Left lung (tissue), 10 donors: ENCODE results near the gene LRRC39. TPM values are rescaled to one million over a fixed set of nuclear protein-coding genes. Genes with fewer than 3 reads are reported as not detected.

Experiments
- ATAC-seq: fragments of 200-7000 bp; cut with Tn5 transposase; one replicate; pipeline ENCODE4 v1.9.1; 2020; ENCODE audit warnings: moderate library complexity
- DNase-seq, 4 donors: peaks; one replicate each; pipeline ENCODE4 v3.0.0-alpha.2; 2013 to 2020
- H3K27ac ChIP-seq, 2 donors: fragments of 200-600 bp; sonication (generic) in 1 of 2; one replicate each; pipeline versions ENCODE4 v1.5.0 to v1.8.0; 2020 to 2021
- H3K27me3 ChIP-seq, 2 donors: fragments of 200-600 bp; sonication (generic) in 1 of 2; one replicate each; pipeline versions ENCODE4 v1.5.0 to v1.8.0; 2020 to 2021
- H3K36me3 ChIP-seq, 2 donors: fragments of 200-600 bp; sonication (generic) in 1 of 2; one replicate each; pipeline versions ENCODE4 v1.5.0 to v1.8.0; 2020 to 2021
- H3K4me1 ChIP-seq, 2 donors: fragments of 200-600 bp; one replicate each; pipeline ENCODE4 v1.8.0; 2021
- H3K4me3 ChIP-seq, 2 donors: fragments of 200-600 bp; sonication (generic) in 1 of 2; one replicate each; pipeline versions ENCODE4 v1.5.0 to v1.8.0; 2020 to 2021; ENCODE audit warnings: mild to moderate bottlenecking in 1 of 2
- H3K9me3 ChIP-seq, 2 donors: fragments of 200-600 bp; sonication (generic) in 1 of 2; one replicate each; pipeline versions ENCODE4 v1.5.0 to v1.8.0; 2020 to 2021
- intact Hi-C, 2 donors: fragments of 100-400 bp; cut with DNase I; formaldehyde crosslinking; loops; one replicate each; pipeline versions ENCODE4 v1.11.2 to v1.14.2; 2022
- polyA plus RNA-seq, 6 donors: library from polyadenylated mRNA; unstranded; fragments of 120-200 nt; gene quantifications; one replicate each; pipeline ENCODE4 v1.2.1, GENCODE V29; 2013; ENCODE audit not compliant: insufficient read length in 6 of 6
- total RNA-seq, 2 donors: library from RNA; stranded (reverse); fragmentation: NEBNext Ultra II Directional; extraction: Animal tissue kit (Norgen Biotek cat#: 25700); gene quantifications; one replicate each; pipeline ENCODE4 v1.2.1, GENCODE V29; 2021
- TF ChIP-seq, protein P1 (sequence below), 2 donors: fragments of 200-600 bp; sonication (generic) in 1 of 2; IDR thresholded peaks; one replicate each; pipeline versions ENCODE4 v1.5.0 to v1.8.0; 2021; ENCODE audit warnings: antibody characterized with exemption in 2 of 2
- donor health status: DM: no; HTN: yes; CAD: no.
- donor health status: DM: no; HTN: no; CAD: no.

Gene LRRC39
- total and polyA plus RNA-seq, 8 donors: 0.35 to 4.2 (median 3.3) TPM

DNA sequence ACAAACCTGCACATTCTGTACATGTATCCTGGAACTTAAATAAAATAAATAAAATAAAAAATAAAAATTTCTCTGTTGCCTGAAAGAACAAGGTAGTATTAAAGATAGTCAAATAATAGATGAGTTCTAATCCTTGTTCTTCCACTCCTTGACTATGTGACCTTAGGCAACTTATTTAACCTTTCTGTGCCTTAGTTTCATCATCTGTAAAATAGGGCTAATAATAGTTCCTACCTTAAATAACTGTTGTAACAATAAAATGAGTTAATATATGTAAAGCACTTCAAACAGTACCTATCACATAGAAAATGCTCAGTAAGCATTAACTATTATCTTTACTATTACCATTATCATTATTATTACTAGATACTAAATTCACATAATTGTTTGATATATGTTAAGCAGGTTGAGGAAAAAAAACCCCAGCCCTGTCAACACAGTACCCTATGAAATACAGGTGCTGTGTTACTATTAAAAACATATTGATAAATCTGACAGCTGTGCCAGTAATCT lies 68.4 kb downstream of the LRRC39 start:
- no peak overlapping the region for H3K27ac ChIP-seq
- H3K4me1 ChIP-seq: no peaks in the 10 kb centered on the region
- no peak for DNase-seq
- intact Hi-C loops: no loop called here
- no peak overlapping the region for H3K4me3 ChIP-seq
- H3K36me3 ChIP-seq: peaks cover 0 to 28% of the 10 kb centered on the region in 2 donors
- TF ChIP-seq, protein P1, sequence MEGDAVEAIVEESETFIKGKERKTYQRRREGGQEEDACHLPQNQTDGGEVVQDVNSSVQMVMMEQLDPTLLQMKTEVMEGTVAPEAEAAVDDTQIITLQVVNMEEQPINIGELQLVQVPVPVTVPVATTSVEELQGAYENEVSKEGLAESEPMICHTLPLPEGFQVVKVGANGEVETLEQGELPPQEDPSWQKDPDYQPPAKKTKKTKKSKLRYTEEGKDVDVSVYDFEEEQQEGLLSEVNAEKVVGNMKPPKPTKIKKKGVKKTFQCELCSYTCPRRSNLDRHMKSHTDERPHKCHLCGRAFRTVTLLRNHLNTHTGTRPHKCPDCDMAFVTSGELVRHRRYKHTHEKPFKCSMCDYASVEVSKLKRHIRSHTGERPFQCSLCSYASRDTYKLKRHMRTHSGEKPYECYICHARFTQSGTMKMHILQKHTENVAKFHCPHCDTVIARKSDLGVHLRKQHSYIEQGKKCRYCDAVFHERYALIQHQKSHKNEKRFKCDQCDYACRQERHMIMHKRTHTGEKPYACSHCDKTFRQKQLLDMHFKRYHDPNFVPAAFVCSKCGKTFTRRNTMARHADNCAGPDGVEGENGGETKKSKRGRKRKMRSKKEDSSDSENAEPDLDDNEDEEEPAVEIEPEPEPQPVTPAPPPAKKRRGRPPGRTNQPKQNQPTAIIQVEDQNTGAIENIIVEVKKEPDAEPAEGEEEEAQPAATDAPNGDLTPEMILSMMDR (IDR thresholded peaks at IDR 0.05): no peak
- no peak for ATAC-seq
- H3K27me3 ChIP-seq: no peaks in the 10 kb centered on the region
- no peaks in the 10 kb centered on the region for H3K9me3 ChIP-seq

DNA sequence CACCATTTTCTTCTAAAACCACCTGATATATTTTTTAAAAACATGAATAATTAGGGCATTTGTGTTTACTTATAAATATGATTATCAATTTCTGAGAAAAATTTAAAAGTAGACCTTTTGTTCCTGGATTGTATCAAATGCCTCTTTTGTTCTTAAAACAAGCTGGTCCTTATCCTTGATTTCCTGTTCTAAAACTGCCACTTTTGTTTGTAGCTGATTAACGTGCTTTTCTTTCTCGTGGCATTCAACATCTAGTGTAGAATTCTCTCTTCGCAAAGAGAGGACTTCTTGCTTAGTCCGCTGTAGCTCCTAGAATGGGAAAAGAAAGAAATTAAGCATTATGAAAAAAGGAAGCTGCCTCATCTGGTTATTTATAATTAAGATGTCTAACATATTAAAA lies 70.4 kb downstream of the LRRC39 start:
- TF ChIP-seq, protein P1 (IDR thresholded peaks at IDR 0.05): no peak
- Histone ChIP-seq H3K4me3 (no peak overlapping the region), H3K27me3 (no peaks in the 10 kb centered on the region), H3K4me1 (no peaks in the 10 kb centered on the region), H3K27ac (no peak overlapping the region), H3K9me3 (no peaks in the 10 kb centered on the region), H3K36me3 (peaks cover 0 to 46% of the 10 kb centered on the region in 2 donors)
- DNase-seq (no peak), ATAC-seq (no peak)
- intact Hi-C loops: no loop called here

DNA sequence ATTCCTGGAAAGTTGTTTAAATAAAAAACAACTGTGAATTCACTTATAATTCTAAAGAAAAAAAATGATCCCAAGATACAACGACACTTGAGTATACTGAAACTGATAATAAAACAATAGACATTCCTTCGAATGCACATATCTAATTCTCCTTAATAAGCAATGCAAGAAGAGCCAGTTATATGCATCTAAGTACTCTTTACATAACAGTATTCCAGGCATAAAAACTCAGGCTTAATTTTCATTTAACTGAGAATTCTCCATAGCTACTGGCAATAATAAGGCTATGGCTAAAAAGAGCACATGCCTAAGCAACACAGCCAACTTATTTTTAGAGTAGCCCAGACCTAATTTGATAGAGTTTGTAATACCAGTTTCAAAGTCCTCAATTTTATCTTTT lies 76.5 kb downstream of the LRRC39 start:
- H3K4me3 ChIP-seq: no peak overlapping the region
- intact Hi-C loops: no loop called here
- no peaks in the 10 kb centered on the region for H3K9me3 ChIP-seq
- H3K27ac ChIP-seq: no peak overlapping the region
- ATAC-seq: no peak
- no peaks in the 10 kb centered on the region for H3K27me3 ChIP-seq
- TF ChIP-seq, protein P1 (IDR thresholded peaks at IDR 0.05): no peak
- H3K4me1 ChIP-seq: no peaks in the 10 kb centered on the region
- peaks cover 0 to 57% of the 10 kb centered on the region in 2 donors for H3K36me3 ChIP-seq
- no peak for DNase-seq

DNA sequence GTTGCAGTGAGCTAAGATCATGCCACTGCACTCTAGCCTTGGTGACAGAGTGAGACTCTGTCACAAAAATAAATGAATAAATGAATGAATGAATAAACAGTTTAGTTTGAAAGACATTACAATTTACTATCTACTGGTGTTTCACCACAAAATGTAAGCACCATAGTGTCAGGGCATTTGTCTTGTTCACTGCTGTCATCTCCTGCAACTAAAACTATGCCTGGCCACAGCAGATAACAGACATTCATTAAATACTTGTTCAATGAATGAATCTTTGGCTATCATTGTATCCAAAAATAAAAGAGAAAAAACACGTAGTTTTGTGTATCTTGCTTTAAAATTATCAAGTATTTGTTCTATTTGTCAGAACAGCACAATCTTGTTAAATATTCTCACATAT lies 77.9 kb downstream of the LRRC39 start:
- Histone ChIP-seq H3K27ac (no peak overlapping the region), H3K27me3 (no peaks in the 10 kb centered on the region), H3K4me3 (no peak overlapping the region), H3K9me3 (no peaks in the 10 kb centered on the region), H3K36me3 (peaks cover 0 to 50% of the 10 kb centered on the region in 2 donors), H3K4me1 (no peaks in the 10 kb centered on the region)
- TF ChIP-seq, protein P1 (IDR thresholded peaks at IDR 0.05): no peak
- DNase-seq (no peak), ATAC-seq (no peak)
- intact Hi-C loops: no loop called here

Other genes starting within 250 kb of the LRRC39 start
- gene SLC35A3, start 208.3 kb downstream of the LRRC39 start, total RNA-seq: 10 to 100 TPM; 32.1 to 43.1 TPM
- gene SLC35A3, start 208.3 kb downstream of the LRRC39 start, polyA plus RNA-seq: 10 to 100 TPM; 26.4 to 35.0 (median 30.0) TPM
- gene SASS6, start 45.3 kb downstream of the LRRC39 start, total RNA-seq: 1 to 10 TPM; 3.1 to 3.7 TPM
- gene SASS6, start 45.3 kb downstream of the LRRC39 start, polyA plus RNA-seq: 1 to 10 TPM; 7.8 to 9.9 (median 8.6) TPM
- gene TRMT13, start 45.1 kb downstream of the LRRC39 start, total RNA-seq: 10 to 100 TPM in 1 of 2 donors, 1 to 10 TPM in 1; 8.9 to 13.9 TPM
- gene TRMT13, start 45.1 kb downstream of the LRRC39 start, polyA plus RNA-seq: 10 to 100 TPM; 37.9 to 53.6 (median 50.1) TPM
- gene DBT, start 71.6 kb upstream of the LRRC39 start, total RNA-seq: 10 to 100 TPM; 15.9 to 22.6 TPM
- 10 to 100 TPM; 17.1 to 23.0 (median 19.8) TPM for gene DBT, start 71.6 kb upstream of the LRRC39 start, polyA plus RNA-seq
- 10 to 100 TPM; 37.1 to 38.7 TPM for gene RTCA, start 88.0 kb upstream of the LRRC39 start, total RNA-seq
- gene RTCA, start 88.0 kb upstream of the LRRC39 start, polyA plus RNA-seq: 10 to 100 TPM; 26.7 to 31.4 (median 31.2) TPM
- 10 to 100 TPM in 1 of 2 donors, 1 to 10 TPM in 1; 8.9 to 13.9 TPM for gene CDC14A, start 174.2 kb upstream of the LRRC39 start, total RNA-seq
- 10 to 100 TPM; 13.5 to 16.4 (median 14.7) TPM for gene CDC14A, start 174.2 kb upstream of the LRRC39 start, polyA plus RNA-seq